Measurements from ENCODE around the gene ATP1A1. TPM values are rescaled to one million over a fixed set of nuclear protein-coding genes. Genes with fewer than 3 reads are reported as not detected.

Gene ATP1A1
- total and polyA plus RNA-seq, 2 experiments from 2014 or later, result 117 to 202 TPM

- TF ChIP-seq ZNF462 (CRISPR knock-in tag; IDR thresholded peaks at IDR 0.05), result no peak
Measured at GRCh38 chr1:116413414-116413813, 40.4 kb downstream of the ATP1A1 start (continued).

GRCh38 chr1:116414364-116414763 lies 41.3 kb downstream of the ATP1A1 start:
- H3K9me2 ChIP-seq (ENCODE audit: insufficient read depth), result no peaks in the 10 kb centered on the region
- H3K27me3 ChIP-seq (ENCODE audit: insufficient read depth), result no peaks in the 10 kb centered on the region
- no peaks in the 10 kb centered on the region for H3K9me3 Mint-ChIP-seq
- H3F3A ChIP-seq (replicated peaks; ENCODE audit: low read depth), result no peaks in the 10 kb centered on the region
- no peak for DNase-seq (ENCODE audit: low spot score)
- no peak overlapping the region for H2AFZ ChIP-seq
- peaks cover 3% of the 10 kb centered on the region for H3K27me3 Mint-ChIP-seq (ENCODE audit: insufficient read depth, low read depth, poor library complexity)
- H3K4me3 Mint-ChIP-seq, result no peak overlapping the region
- H3K79me2 ChIP-seq (replicated peaks; ENCODE audit: insufficient read depth), result no peaks in the 10 kb centered on the region
- H3K36me3 Mint-ChIP-seq (ENCODE audit: low read depth), result no peaks in the 10 kb centered on the region
- ATAC-seq, result no peak
- no peak overlapping the region for H3K27ac ChIP-seq (ENCODE audit: low read depth)
- no peaks in the 10 kb centered on the region; the same call in 1 of the 2 replicates for H3K4me1 ChIP-seq (ENCODE audit: insufficient read depth)
- no peak overlapping the region for H3K4me3 ChIP-seq
- no peaks in the 10 kb centered on the region for H4K20me1 ChIP-seq (replicated peaks; ENCODE audit: insufficient read depth)
- no peak overlapping the region for H3K4me2 ChIP-seq
- H3K4me1 Mint-ChIP-seq, result peaks cover 10% of the 10 kb centered on the region; the same call in 2 of the 3 replicates
- no peak overlapping the region for H3K27ac Mint-ChIP-seq
- H3K36me3 ChIP-seq (ENCODE audit: insufficient read depth), result no peaks in the 10 kb centered on the region
- TF ChIP-seq NANOG (IDR thresholded peaks at IDR 0.05; ENCODE audit: borderline replicate concordance) (no peak), ZNF114 (CRISPR knock-in tag; IDR thresholded peaks at IDR 0.05) (no peak), CREB1 (CRISPR knock-in tag; IDR thresholded peaks at IDR 0.05; ENCODE audit: low read depth) (no peak), POLR2AphosphoS5 (IDR thresholded peaks at IDR 0.05; ENCODE audit: low read depth) (no peak), EZH2 (IDR thresholded peaks at IDR 0.05; ENCODE audit: low read depth, unreplicated experiment) (no peak), ZNF462 (CRISPR knock-in tag; IDR thresholded peaks at IDR 0.05) (no peak), ETS1 (IDR thresholded peaks at IDR 0.05) (no peak)
